GM23338 (cell line): Measurements from ENCODE around the gene SFRP2. TPM values are rescaled to one million over a fixed set of nuclear protein-coding genes. Genes with fewer than 3 reads are reported as not detected.

Source experiments
- ATAC-seq: fragments of 200-7000 bp; cut with Tn5 transposase; 3 replicates; pipeline ENCODE4 v1.9.1; 2020
- DNase-seq: peaks from one replicate; pipeline ENCODE4 v3.0.0-alpha.2; 2015; ENCODE audit warnings: low spot score
- H2AFZ ChIP-seq: fragments of 200-600 bp; sonication (generic); 2 replicates; pipeline ENCODE4 v1.8.0; 2016; ENCODE audit warnings: antibody characterized with exemption, mild to moderate bottlenecking, moderate library complexity
- H3F3A ChIP-seq: fragments of 200-600 bp; sonication (generic); replicated peaks from 2 replicates; pipeline ENCODE4 v1.8.0; 2017; ENCODE audit warnings: antibody characterized with exemption, mixed run types, low read depth
- H3K27ac ChIP-seq: fragments of 200-600 bp; sonication (generic); 2 replicates; pipeline ENCODE4 v1.6.1; 2016; ENCODE audit warnings: low read depth
- H3K27me3 ChIP-seq: fragments of 200-600 bp; sonication (generic); 2 replicates; pipeline ENCODE4 v1.8.0; 2016; ENCODE audit warnings: mild to moderate bottlenecking, mixed run types, moderate library complexity; ENCODE audit not compliant: insufficient read depth
- H3K36me3 ChIP-seq: fragments of 200-600 bp; sonication (generic); 2 replicates; pipeline ENCODE4 v1.8.0; 2016; ENCODE audit warnings: mild to moderate bottlenecking; ENCODE audit not compliant: insufficient read depth
- H3K4me1 ChIP-seq: fragments of 200-600 bp; sonication (generic); 2 replicates; pipeline ENCODE4 v1.8.0; 2016; ENCODE audit warnings: mild to moderate bottlenecking, moderate library complexity; ENCODE audit not compliant: insufficient read depth
- H3K4me2 ChIP-seq: fragments of 200-600 bp; sonication (generic); 2 replicates; pipeline ENCODE4 v1.7.1; 2017; ENCODE audit warnings: mixed run types
- H3K4me3 ChIP-seq: fragments of 200-600 bp; sonication (generic); 2 replicates; pipeline ENCODE4 v1.6.1; 2016; ENCODE audit warnings: mixed run types
- H3K79me2 ChIP-seq: fragments of 200-600 bp; sonication (generic); replicated peaks from 2 replicates; pipeline ENCODE4 v1.8.0; 2017; ENCODE audit warnings: mild to moderate bottlenecking; ENCODE audit not compliant: insufficient read depth
- H3K9me2 ChIP-seq: fragments of 200-600 bp; sonication (generic); 2 replicates; pipeline ENCODE4 v1.8.0; 2017; ENCODE audit not compliant: insufficient read depth
- H4K20me1 ChIP-seq: fragments of 200-600 bp; sonication (generic); replicated peaks from 2 replicates; pipeline ENCODE4 v1.8.0; 2017; ENCODE audit warnings: mild to moderate bottlenecking; ENCODE audit not compliant: insufficient read depth
- H3K27ac Mint-ChIP-seq: 2 replicates; pipeline ENCODE4 v1.8.0; 2020; ENCODE audit warnings: inconsistent platforms, mild to moderate bottlenecking, moderate library complexity, mixed read lengths
- H3K27me3 Mint-ChIP-seq: 3 replicates; pipeline ENCODE4 v1.8.0; 2022; ENCODE audit warnings: low read depth, mild to moderate bottlenecking, moderate library complexity, mixed read lengths, inconsistent platforms; ENCODE audit not compliant: insufficient read depth, poor library complexity
- H3K36me3 Mint-ChIP-seq: 3 replicates; pipeline ENCODE4 v1.8.0; 2021; ENCODE audit warnings: low read depth, mild to moderate bottlenecking, inconsistent platforms, moderate library complexity, mixed read lengths
- H3K4me1 Mint-ChIP-seq: 3 replicates; pipeline ENCODE4 v1.8.0; 2020; ENCODE audit warnings: mild to moderate bottlenecking, inconsistent platforms, mixed read lengths
- H3K4me3 Mint-ChIP-seq: 3 replicates; pipeline ENCODE4 v1.8.0; 2021; ENCODE audit warnings: moderate library complexity, mild to moderate bottlenecking, inconsistent platforms, mixed read lengths
- H3K9me3 Mint-ChIP-seq: 3 replicates; pipeline ENCODE4 v1.8.0; 2020; ENCODE audit warnings: moderate library complexity, mild to moderate bottlenecking, inconsistent platforms, mixed read lengths
- CREB1 ChIP-seq: fragments of 250-450 bp; sonication (Bioruptor Pico); IDR thresholded peaks from 2 replicates; pipeline ENCODE4 v1.5.0; 2020; ENCODE audit warnings: low read depth, mild to moderate bottlenecking, moderate library complexity
- JUNB ChIP-seq: IDR thresholded peaks from one replicate; pipeline ENCODE4 v1.6.1; 2016; ENCODE audit warnings: antibody characterized with exemption; ENCODE audit not compliant: unreplicated experiment
- STAT1 ChIP-seq: IDR thresholded peaks from one replicate; pipeline ENCODE4 v1.6.1; 2016; ENCODE audit warnings: antibody characterized with exemption; ENCODE audit not compliant: unreplicated experiment
- ZNF331 ChIP-seq: fragments of 250-450 bp; sonication (Bioruptor Pico); IDR thresholded peaks from 2 replicates; pipeline ENCODE4 v1.5.0; 2020; ENCODE audit warnings: low read depth, mild to moderate bottlenecking, moderate library complexity
- polyA plus RNA-seq: library from polyadenylated mRNA; unstranded; fragments of >200 nt; fragmentation: Nextera tagmentation; extraction: Ambion mirVana; gene quantifications from 2 replicates; pipeline ENCODE4 v1.2.1, GENCODE V29; 2016
- total RNA-seq: library from RNA; depleted of rRNA; stranded (reverse); fragments of >200 nt; shearing (Covaris generic); gene quantifications from 2 replicates; pipeline ENCODE4 v1.2.3, GENCODE V29; 2014
- TF ChIP-seq, protein P1 (sequence below): fragments of 250-450 bp; sonication (Bioruptor Pico); IDR thresholded peaks from 2 replicates; pipeline ENCODE4 v1.5.0; 2020; ENCODE audit warnings: mild to moderate bottlenecking, moderate library complexity

The SFRP2 gene
- total and polyA plus RNA-seq, 2 experiments from 2014 or later: 219 to 286 TPM

GRCh38 chr4:153816542-153816941 lies 27.7 kb upstream of the SFRP2 start:
- peak; percentile 73 for DNase-seq
- H3K27me3 Mint-ChIP-seq: no peaks in the 10 kb centered on the region
- ATAC-seq: peak; percentile 86
- no peaks in the 10 kb centered on the region for H3K79me2 ChIP-seq
- H3F3A ChIP-seq: no peaks in the 10 kb centered on the region
- no peaks in the 10 kb centered on the region for H4K20me1 ChIP-seq
- H3K36me3 Mint-ChIP-seq: peaks cover 26% of the 10 kb centered on the region
- H3K4me3 Mint-ChIP-seq: no peak overlapping the region
- TF ChIP-seq ZNF331 (0 out of 2 replicates have a peak, but pooled peaks have one; percentile 9), JUNB (no peak), STAT1 (no peak)
- TF ChIP-seq, protein P1, sequence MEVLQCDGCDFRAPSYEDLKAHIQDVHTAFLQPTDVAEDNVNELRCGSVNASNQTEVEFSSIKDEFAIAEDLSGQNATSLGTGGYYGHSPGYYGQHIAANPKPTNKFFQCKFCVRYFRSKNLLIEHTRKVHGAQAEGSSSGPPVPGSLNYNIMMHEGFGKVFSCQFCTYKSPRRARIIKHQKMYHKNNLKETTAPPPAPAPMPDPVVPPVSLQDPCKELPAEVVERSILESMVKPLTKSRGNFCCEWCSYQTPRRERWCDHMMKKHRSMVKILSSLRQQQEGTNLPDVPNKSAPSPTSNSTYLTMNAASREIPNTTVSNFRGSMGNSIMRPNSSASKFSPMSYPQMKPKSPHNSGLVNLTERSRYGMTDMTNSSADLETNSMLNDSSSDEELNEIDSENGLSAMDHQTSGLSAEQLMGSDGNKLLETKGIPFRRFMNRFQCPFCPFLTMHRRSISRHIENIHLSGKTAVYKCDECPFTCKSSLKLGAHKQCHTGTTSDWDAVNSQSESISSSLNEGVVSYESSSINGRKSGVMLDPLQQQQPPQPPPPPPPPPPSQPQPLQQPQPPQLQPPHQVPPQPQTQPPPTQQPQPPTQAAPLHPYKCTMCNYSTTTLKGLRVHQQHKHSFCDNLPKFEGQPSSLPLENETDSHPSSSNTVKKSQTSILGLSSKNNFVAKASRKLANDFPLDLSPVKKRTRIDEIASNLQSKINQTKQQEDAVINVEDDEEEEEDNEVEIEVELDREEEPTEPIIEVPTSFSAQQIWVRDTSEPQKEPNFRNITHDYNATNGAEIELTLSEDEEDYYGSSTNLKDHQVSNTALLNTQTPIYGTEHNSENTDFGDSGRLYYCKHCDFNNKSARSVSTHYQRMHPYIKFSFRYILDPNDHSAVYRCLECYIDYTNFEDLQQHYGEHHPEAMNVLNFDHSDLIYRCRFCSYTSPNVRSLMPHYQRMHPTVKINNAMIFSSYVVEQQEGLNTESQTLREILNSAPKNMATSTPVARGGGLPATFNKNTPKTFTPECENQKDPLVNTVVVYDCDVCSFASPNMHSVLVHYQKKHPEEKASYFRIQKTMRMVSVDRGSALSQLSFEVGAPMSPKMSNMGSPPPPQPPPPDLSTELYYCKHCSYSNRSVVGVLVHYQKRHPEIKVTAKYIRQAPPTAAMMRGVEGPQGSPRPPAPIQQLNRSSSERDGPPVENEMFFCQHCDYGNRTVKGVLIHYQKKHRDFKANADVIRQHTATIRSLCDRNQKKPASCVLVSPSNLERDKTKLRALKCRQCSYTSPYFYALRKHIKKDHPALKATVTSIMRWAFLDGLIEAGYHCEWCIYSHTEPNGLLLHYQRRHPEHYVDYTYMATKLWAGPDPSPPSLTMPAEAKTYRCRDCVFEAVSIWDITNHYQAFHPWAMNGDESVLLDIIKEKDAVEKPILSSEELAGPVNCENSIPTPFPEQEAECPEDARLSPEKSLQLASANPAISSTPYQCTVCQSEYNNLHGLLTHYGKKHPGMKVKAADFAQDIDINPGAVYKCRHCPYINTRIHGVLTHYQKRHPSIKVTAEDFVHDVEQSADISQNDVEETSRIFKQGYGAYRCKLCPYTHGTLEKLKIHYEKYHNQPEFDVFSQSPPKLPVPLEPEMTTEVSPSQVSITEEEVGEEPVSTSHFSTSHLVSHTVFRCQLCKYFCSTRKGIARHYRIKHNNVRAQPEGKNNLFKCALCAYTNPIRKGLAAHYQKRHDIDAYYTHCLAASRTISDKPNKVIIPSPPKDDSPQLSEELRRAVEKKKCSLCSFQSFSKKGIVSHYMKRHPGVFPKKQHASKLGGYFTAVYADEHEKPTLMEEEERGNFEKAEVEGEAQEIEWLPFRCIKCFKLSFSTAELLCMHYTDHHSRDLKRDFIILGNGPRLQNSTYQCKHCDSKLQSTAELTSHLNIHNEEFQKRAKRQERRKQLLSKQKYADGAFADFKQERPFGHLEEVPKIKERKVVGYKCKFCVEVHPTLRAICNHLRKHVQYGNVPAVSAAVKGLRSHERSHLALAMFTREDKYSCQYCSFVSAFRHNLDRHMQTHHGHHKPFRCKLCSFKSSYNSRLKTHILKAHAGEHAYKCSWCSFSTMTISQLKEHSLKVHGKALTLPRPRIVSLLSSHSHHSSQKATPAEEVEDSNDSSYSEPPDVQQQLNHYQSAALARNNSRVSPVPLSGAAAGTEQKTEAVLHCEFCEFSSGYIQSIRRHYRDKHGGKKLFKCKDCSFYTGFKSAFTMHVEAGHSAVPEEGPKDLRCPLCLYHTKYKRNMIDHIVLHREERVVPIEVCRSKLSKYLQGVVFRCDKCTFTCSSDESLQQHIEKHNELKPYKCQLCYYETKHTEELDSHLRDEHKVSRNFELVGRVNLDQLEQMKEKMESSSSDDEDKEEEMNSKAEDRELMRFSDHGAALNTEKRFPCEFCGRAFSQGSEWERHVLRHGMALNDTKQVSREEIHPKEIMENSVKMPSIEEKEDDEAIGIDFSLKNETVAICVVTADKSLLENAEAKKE (CRISPR knock-in tag): peak; percentile 86
- no peak overlapping the region for H3K4me2 ChIP-seq
- no peaks in the 10 kb centered on the region for H3K36me3 ChIP-seq
- H3K27ac ChIP-seq: no peak overlapping the region
- no peaks in the 10 kb centered on the region for H3K27me3 ChIP-seq
- H3K4me1 ChIP-seq: peaks cover 11% of the 10 kb centered on the region
- no peak overlapping the region for H3K4me3 ChIP-seq
- peaks cover 16% of the 10 kb centered on the region; the same call in 2 of the 3 replicates for H3K4me1 Mint-ChIP-seq
- no peak overlapping the region for H3K27ac Mint-ChIP-seq
- H3K9me2 ChIP-seq: 0 out of 2 replicates have a peak, but pooled peaks cover 3% of the 10 kb centered on the region
- H2AFZ ChIP-seq: no peak overlapping the region
- H3K9me3 Mint-ChIP-seq: peaks cover 17% of the 10 kb centered on the region

- peaks cover 18% of the 10 kb centered on the region; the same call in 2 of the 3 replicates for H3K36me3 Mint-ChIP-seq
- no peak for ATAC-seq
Observed at GRCh38 chr4:153814789-153815188, 25.9 kb upstream of the SFRP2 start.

More at GRCh38 chr4:153814789-153815188, 25.9 kb upstream of the SFRP2 start:
- peaks cover 16% of the 10 kb centered on the region; the same call in 2 of the 3 replicates for H3K4me1 Mint-ChIP-seq
- H3K9me3 Mint-ChIP-seq: peaks cover 8% of the 10 kb centered on the region
- no peak overlapping the region for H3K27ac Mint-ChIP-seq
- Histone ChIP-seq H4K20me1 (no peaks in the 10 kb centered on the region), H3K9me2 (no peaks in the 10 kb centered on the region), H3K27ac (no peak overlapping the region), H3K4me1 (peaks cover 11% of the 10 kb centered on the region), H3K4me3 (no peak overlapping the region), H3K4me2 (no peak overlapping the region), H3F3A (no peaks in the 10 kb centered on the region), H3K79me2 (no peaks in the 10 kb centered on the region), H2AFZ (no peak overlapping the region), H3K27me3 (no peaks in the 10 kb centered on the region), H3K36me3 (no peaks in the 10 kb centered on the region)
- no peak overlapping the region for H3K4me3 Mint-ChIP-seq
- H3K27me3 Mint-ChIP-seq: no peaks in the 10 kb centered on the region
- no peak for DNase-seq
- no peak for TF ChIP-seq CREB1
